IPS DF 6.9 (cell line): ENCODE measurements around the gene DCAF12L1.

Experiments used
- DNase-seq: peaks from one replicate; pipeline ENCODE4 v3.0.0-alpha.2; 2013; ENCODE audit warnings: low read depth, low spot score
- H3K27ac ChIP-seq: one replicate; pipeline ENCODE4 v1.5.1; 2013; ENCODE audit warnings: low read length, control low read depth
- H3K27me3 ChIP-seq: 2 replicates; pipeline ENCODE4 v1.6.1; 2013; ENCODE audit warnings: mild to moderate bottlenecking, low read length; ENCODE audit not compliant: control insufficient read depth, insufficient read depth
- H3K36me3 ChIP-seq: 2 replicates; pipeline ENCODE4 v1.6.1; 2013; ENCODE audit warnings: low read length; ENCODE audit not compliant: control insufficient read depth, insufficient read depth
- H3K4me1 ChIP-seq: 2 replicates; pipeline ENCODE4 v1.6.1; 2013; ENCODE audit warnings: low read length; ENCODE audit not compliant: control insufficient read depth, insufficient read depth
- H3K4me3 ChIP-seq: 2 replicates; pipeline ENCODE4 v1.5.1; 2013; ENCODE audit warnings: mild to moderate bottlenecking, low read length
- H3K9me3 ChIP-seq: 2 replicates; pipeline ENCODE4 v1.6.1; 2013; ENCODE audit warnings: low read length, inconsistent platforms; ENCODE audit not compliant: control insufficient read depth, insufficient read depth
- WGBS: extraction: QIAGEN DNeasy Blood & Tissue Kit; methylation state at CpG from one replicate; pipeline ENCODE4 v1.1.7; 2013; ENCODE audit warnings: mixed read lengths, missing lambda C conversion rate; ENCODE audit not compliant: insufficient read length, insufficient coverage; 5-methylcytosine and 5-hydroxymethylcytosine counted together

DCAF12L1 gene

DNA sequence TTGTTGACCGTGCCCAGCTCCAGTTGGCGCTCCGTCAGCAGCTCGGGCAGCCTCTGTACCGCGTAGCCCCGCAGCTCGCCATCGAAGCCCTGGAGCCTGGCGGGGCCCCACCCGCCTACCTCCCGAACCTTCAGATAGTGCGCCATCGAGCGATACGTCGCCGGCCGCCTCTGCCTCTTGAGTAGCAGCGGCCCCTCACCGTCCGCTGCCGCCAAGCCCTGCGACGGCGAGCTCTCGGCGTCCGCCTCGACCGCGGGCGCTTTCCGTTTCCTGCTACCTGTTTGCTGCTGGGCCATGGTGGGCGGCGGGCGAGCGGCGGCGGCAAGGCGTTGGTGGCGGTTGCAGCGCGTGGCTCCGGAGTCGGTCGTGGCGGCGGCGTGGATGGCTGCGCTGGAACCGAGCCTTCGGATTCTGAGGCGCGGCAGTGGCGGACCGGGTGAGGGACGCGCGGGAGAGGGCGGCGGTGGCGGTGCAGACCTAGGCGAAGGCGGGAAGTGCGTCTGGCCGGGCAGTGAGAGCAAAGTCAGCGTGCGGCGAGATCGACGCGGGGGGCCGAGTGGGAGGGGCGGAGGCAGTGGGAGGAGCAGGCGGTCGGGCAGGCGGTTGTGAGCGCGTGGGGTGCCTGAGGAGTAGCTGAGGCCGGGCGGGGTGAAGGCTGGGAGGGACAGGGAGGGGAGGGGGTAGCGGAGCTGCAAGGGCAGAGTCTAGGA, at the start of gene DCAF12L1:
DCAF12L1 (minus strand) TSS at position 502 of the 710 bp plus-strand sequence; CDS start at position 296, 206 bp downstream.
- H3K27me3 ChIP-seq, result no peaks in the 10 kb centered on the region; the same call in 1 of the 2 replicates
- WGBS, result no CpG with 5 or more reads among the region's 83 CpGs
- no peaks in the 10 kb centered on the region for H3K9me3 ChIP-seq
- H3K4me3 ChIP-seq, result peak within 1 kb of the TSS; percentile 74; the same call in 1 of the 2 replicates
- H3K36me3 ChIP-seq, result no peaks in the 10 kb centered on the region
- no peak within 1 kb of the TSS for H3K27ac ChIP-seq
- H3K4me1 ChIP-seq, result peaks cover 2% of the 10 kb centered on the region; the same call in 1 of the 2 replicates
- peak; percentile 27 for DNase-seq

DNA sequence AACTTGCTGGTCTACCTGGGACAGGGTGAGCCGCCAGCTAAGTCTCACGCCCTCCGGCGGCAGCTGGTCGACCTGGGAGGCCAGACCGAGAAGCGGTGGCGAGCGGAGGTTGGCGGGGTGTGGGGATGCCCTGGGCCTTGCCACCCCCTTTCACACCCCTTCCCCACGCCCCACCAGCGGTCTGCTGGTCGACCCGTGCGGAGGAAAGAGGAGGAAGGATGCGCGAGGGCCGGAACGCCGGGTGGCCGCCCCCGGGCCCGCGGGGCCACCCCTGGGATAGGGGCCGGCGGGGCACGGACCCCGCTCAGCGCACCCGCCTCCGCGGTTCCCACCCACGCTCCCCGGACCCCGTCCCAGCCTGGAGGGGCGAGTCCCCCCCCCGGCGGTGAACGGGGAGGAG, 28.3 kb upstream of the DCAF12L1 start:
- Histone ChIP-seq H3K27ac (no peak overlapping the region), H3K36me3 (no peaks in the 10 kb centered on the region), H3K27me3 (no peaks in the 10 kb centered on the region), H3K4me1 (no peaks in the 10 kb centered on the region), H3K4me3 (peak overlapping the region; percentile 57; the same call in 1 of the 2 replicates), H3K9me3 (no peaks in the 10 kb centered on the region)
- DNase-seq, result no peak
- WGBS, result no CpG with 5 or more reads among the region's 39 CpGs

DNA sequence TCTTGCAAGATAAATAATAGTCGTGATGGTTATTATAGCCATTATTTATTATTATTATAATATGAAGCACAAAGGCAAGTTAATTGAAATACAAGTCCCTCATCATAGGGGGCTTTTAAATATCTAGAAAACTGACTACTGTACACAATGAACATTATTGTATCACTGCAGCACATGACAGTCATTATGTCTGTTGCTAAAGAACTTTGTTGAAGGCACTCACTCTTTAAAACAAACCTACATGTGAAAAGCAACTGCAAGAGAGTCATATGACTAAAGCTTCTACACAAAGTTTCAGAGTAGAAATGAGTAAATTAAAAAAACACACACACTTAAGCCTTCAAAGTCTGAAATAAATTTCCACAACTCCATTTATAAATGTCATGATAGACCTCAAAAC, 23.3 kb upstream of the DCAF12L1 start:
- Histone ChIP-seq H3K4me3 (no peak overlapping the region), H3K27ac (no peak overlapping the region), H3K4me1 (no peaks in the 10 kb centered on the region), H3K36me3 (no peaks in the 10 kb centered on the region), H3K27me3 (no peaks in the 10 kb centered on the region), H3K9me3 (no peaks in the 10 kb centered on the region)
- WGBS, result no CpG with 5 or more reads among the region's 1 CpG
- no peak for DNase-seq

DNA sequence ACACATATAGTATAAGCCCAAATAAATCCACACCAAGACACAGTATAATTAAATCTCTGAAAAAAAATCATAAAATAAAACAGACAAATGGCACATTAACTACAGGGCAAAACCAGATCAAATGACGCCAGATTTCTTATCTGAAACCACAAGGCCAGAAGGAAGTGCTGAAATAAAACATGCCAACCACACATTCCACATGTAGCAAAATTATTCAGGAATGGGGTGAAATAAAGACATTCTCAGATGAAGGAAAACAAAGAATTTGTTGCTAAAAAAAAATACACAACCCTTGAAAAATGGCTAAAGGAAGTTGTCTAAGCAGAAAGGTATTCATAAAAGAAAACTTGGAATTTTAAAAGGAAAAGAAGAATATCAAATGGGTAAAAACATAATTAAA, 4.5 kb upstream of the DCAF12L1 start:
- Histone ChIP-seq H3K27me3 (no peaks in the 10 kb centered on the region; the same call in 1 of the 2 replicates), H3K4me3 (no peak overlapping the region), H3K27ac (no peak overlapping the region), H3K9me3 (no peaks in the 10 kb centered on the region), H3K36me3 (no peaks in the 10 kb centered on the region), H3K4me1 (no peaks in the 10 kb centered on the region)
- DNase-seq, result no peak
- no CpG with 5 or more reads among the region's 1 CpG for WGBS

DNA sequence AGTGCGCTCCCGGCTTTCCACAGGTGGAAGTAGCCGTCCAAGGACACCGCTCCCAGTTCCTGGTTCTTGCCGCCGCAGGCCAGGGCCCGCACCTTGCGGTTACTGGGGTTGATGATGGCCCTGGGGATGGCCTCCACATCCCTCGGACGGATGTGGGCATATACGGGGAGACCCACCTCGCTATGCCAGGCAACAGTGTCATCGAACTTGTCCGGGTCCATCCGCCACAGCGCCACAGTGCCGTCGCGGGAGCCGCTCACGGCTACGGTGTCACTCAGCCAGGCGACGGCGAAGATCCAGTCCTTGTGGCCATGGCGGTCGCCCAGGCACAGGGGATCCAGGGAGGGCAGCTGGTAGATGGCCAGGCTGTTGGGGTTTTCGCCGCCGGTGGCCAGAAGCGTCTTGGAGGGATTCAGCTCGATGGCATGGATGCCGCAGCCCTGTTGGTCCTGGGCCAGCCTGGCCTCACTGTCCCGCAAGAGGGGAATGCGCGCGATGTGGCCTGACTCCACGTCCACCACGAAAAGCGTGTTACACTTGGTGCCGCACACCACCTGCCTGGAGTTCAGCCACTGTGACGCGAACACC, 795 bp downstream of the DCAF12L1 start:
- no peaks in the 10 kb centered on the region for H3K36me3 ChIP-seq
- H3K27ac ChIP-seq, result no peak overlapping the region
- no peaks in the 10 kb centered on the region for H3K9me3 ChIP-seq
- peak overlapping the region; percentile 74; the same call in 1 of the 2 replicates for H3K4me3 ChIP-seq
- DNase-seq, result no peak
- peaks cover 2% of the 10 kb centered on the region; the same call in 1 of the 2 replicates for H3K4me1 ChIP-seq
- H3K27me3 ChIP-seq, result no peaks in the 10 kb centered on the region; the same call in 1 of the 2 replicates
- no CpG with 5 or more reads among the region's 43 CpGs for WGBS

DNA sequence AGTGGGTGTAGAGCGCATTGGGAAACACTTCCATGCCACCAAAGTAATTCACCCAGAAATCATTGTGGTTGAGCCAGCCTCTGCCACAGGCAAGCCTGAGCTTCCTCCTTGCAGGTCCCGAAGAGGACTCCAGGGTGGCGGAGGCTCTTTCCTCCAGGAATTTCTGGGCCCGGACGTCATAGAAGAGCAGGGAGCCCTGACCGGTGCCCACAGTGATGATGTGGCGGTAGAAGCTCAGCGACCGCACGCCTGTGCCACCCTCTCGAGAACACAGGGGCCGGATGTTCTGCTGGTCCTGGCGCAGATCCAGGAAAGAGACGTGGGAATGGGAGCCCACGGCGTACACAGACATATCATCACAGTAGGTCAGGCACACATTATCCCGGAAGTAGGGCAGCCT, 1.3 kb downstream of the DCAF12L1 start:
- no peaks in the 10 kb centered on the region for H3K36me3 ChIP-seq
- no peak for DNase-seq
- H3K27me3 ChIP-seq, result no peaks in the 10 kb centered on the region; the same call in 1 of the 2 replicates
- no peak overlapping the region for H3K4me3 ChIP-seq
- no peak overlapping the region for H3K27ac ChIP-seq
- peaks cover 2% of the 10 kb centered on the region; the same call in 1 of the 2 replicates for H3K4me1 ChIP-seq
- no peaks in the 10 kb centered on the region for H3K9me3 ChIP-seq
- no CpG with 5 or more reads among the region's 17 CpGs for WGBS

DNA sequence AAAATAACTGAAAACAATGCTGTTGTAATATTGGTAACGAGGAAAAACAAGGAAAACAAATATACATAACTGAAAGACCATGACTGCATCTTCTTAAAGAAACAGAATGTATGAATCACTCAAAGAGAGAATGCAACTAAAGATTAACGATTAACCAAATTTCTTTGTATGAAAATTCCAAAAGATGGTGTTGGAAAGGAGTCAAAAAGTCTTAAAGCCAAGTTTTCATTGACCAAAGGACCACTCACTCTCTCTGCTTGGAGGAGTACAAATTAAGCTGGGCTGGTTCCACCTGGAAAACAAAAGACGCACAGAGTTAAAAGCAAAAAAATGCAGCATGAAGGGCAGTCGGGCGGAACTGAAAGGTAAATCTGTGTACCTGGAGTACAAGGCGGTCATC, 1.8 kb downstream of the DCAF12L1 start:
- H3K27me3 ChIP-seq, result no peaks in the 10 kb centered on the region; the same call in 1 of the 2 replicates
- H3K4me3 ChIP-seq, result no peak overlapping the region
- H3K36me3 ChIP-seq, result no peaks in the 10 kb centered on the region
- H3K27ac ChIP-seq, result no peak overlapping the region
- DNase-seq, result no peak
- WGBS, result no CpG with 5 or more reads among the region's 6 CpGs
- H3K9me3 ChIP-seq, result no peaks in the 10 kb centered on the region
- peaks cover 2% of the 10 kb centered on the region; the same call in 1 of the 2 replicates for H3K4me1 ChIP-seq

DNA sequence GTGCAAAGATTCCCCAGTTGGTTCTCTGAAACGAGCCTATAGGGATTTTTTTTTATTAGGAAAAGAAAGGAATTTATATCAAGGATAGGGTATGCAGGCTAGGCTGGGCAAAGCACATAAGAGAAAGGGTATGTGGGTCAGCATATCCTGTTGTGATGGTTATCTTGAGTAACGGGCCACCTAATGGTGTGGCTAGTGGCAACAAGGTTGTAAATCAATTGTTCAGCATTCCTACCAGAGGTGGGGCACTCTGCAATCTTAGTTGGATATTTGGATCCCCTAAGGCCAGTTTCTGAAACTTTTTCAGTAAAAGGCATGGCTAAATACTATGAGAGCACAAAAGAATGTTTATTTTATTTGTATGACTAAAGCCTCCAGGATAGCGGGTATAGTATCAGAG, 42.7 kb downstream of the DCAF12L1 start:
- Histone ChIP-seq H3K9me3 (no peaks in the 10 kb centered on the region), H3K36me3 (no peaks in the 10 kb centered on the region), H3K4me1 (no peaks in the 10 kb centered on the region), H3K27me3 (no peaks in the 10 kb centered on the region), H3K4me3 (no peak overlapping the region), H3K27ac (no peak overlapping the region)
- no peak for DNase-seq
- WGBS, result no CpG with 5 or more reads among the region's 3 CpGs
